Chondrocyte (in vitro differentiated cells): Measurements from ENCODE around the gene SRSF10. TPM values are rescaled to one million over a fixed set of nuclear protein-coding genes. Genes with fewer than 3 reads are reported as not detected.
A peak's percentile ranks its signal among the peaks of the same experiment; 100 is the strongest.

Source experiments
- DNase-seq: peaks from one replicate; pipeline ENCODE4 v3.0.0; 2021; ENCODE audit warnings: mixed read lengths, low spot score
- H3K27ac Mint-ChIP-seq: one replicate; pipeline ENCODE4 v1.8.0; 2021; ENCODE audit warnings: mild to moderate bottlenecking, moderate library complexity, mixed read lengths; ENCODE audit not compliant: unreplicated experiment
- H3K27me3 Mint-ChIP-seq: 2 replicates; pipeline ENCODE4 v1.8.0; 2021; ENCODE audit warnings: low read depth, mixed read lengths
- H3K36me3 Mint-ChIP-seq: 2 replicates; pipeline ENCODE4 v1.8.0; 2021; ENCODE audit warnings: low read depth, mixed read lengths
- H3K4me1 Mint-ChIP-seq: 2 replicates; pipeline ENCODE4 v1.8.0; 2021; ENCODE audit warnings: low read depth, mild to moderate bottlenecking, mixed read lengths
- H3K4me3 Mint-ChIP-seq: one replicate; pipeline ENCODE4 v1.8.0; 2021; ENCODE audit warnings: mild to moderate bottlenecking, moderate library complexity, mixed read lengths; ENCODE audit not compliant: unreplicated experiment
- H3K9me3 Mint-ChIP-seq: 2 replicates; pipeline ENCODE4 v1.8.0; 2021; ENCODE audit warnings: low read depth, mixed read lengths
- total RNA-seq: library from RNA; stranded (reverse); gene quantifications from 3 replicates; pipeline ENCODE4 v1.2.1, GENCODE V29; 2021
- TF ChIP-seq, protein P1 (sequence below): fragments of 200-600 bp; sonication (generic); IDR thresholded peaks from 2 replicates; pipeline ENCODE4 v1.5.0; 2021; ENCODE audit warnings: antibody characterized with exemption, mild to moderate bottlenecking, moderate library complexity

SRSF10 gene
- total RNA-seq, 1 donor from 2014 or later: 92.0 TPM

- H3K27me3 Mint-ChIP-seq: no peaks in the 10 kb centered on the region
Measured at GRCh38 chr1:23928789-23929188, 51.3 kb downstream of the SRSF10 start.

GRCh38 chr1:23927097-23927496, 53.0 kb downstream of the SRSF10 start:
- TF ChIP-seq, protein P1, sequence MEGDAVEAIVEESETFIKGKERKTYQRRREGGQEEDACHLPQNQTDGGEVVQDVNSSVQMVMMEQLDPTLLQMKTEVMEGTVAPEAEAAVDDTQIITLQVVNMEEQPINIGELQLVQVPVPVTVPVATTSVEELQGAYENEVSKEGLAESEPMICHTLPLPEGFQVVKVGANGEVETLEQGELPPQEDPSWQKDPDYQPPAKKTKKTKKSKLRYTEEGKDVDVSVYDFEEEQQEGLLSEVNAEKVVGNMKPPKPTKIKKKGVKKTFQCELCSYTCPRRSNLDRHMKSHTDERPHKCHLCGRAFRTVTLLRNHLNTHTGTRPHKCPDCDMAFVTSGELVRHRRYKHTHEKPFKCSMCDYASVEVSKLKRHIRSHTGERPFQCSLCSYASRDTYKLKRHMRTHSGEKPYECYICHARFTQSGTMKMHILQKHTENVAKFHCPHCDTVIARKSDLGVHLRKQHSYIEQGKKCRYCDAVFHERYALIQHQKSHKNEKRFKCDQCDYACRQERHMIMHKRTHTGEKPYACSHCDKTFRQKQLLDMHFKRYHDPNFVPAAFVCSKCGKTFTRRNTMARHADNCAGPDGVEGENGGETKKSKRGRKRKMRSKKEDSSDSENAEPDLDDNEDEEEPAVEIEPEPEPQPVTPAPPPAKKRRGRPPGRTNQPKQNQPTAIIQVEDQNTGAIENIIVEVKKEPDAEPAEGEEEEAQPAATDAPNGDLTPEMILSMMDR: no peak
- DNase-seq: peak; percentile 9
- H3K4me3 Mint-ChIP-seq: no peak overlapping the region
- H3K27ac Mint-ChIP-seq: no peak overlapping the region
- H3K9me3 Mint-ChIP-seq: no peaks in the 10 kb centered on the region
- H3K4me1 Mint-ChIP-seq: peaks cover 16% of the 10 kb centered on the region
- no peaks in the 10 kb centered on the region for H3K27me3 Mint-ChIP-seq
- no peaks in the 10 kb centered on the region for H3K36me3 Mint-ChIP-seq

More at GRCh38 chr1:23928789-23929188, 51.3 kb downstream of the SRSF10 start:
- TF ChIP-seq, protein P1: no peak
- Mint-ChIP-seq H3K4me3 (no peak overlapping the region), H3K9me3 (no peaks in the 10 kb centered on the region), H3K4me1 (peaks cover 16% of the 10 kb centered on the region), H3K36me3 (no peaks in the 10 kb centered on the region), H3K27ac (no peak overlapping the region)
- peak; percentile 5 for DNase-seq

GRCh38 chr1:23925279-23925678, 54.8 kb downstream of the SRSF10 start:
- Mint-ChIP-seq H3K27ac (no peak overlapping the region), H3K9me3 (no peaks in the 10 kb centered on the region), H3K4me3 (no peak overlapping the region), H3K4me1 (peaks cover 1% of the 10 kb centered on the region), H3K36me3 (no peaks in the 10 kb centered on the region), H3K27me3 (no peaks in the 10 kb centered on the region)
- DNase-seq: no peak
- TF ChIP-seq, protein P1: no peak

DNA sequence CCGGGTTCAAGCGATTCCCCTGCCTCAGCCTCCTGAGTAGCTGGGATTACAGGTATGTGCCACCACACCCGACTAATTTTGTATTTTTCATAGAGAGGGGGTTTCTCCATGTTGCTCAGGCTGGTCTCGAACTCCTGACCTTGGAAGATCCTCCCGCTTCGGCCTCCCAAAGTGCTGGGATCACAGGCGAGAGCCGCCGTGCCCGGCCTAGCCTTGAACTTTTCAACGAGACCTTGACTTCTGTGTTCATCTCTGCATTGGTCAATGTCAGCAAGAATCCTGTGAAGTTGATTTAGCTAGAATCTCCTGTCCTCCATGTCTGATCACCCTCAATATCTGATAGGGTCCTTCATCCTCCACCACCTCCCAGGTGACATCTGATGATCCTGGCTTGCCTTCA, 55.5 kb downstream of the SRSF10 start:
- no peak overlapping the region for H3K4me3 Mint-ChIP-seq
- H3K4me1 Mint-ChIP-seq: peaks cover 7% of the 10 kb centered on the region
- H3K27me3 Mint-ChIP-seq: no peaks in the 10 kb centered on the region
- TF ChIP-seq, protein P1: no peak
- no peak overlapping the region for H3K27ac Mint-ChIP-seq
- no peaks in the 10 kb centered on the region for H3K36me3 Mint-ChIP-seq
- no peak for DNase-seq
- no peaks in the 10 kb centered on the region for H3K9me3 Mint-ChIP-seq

DNA sequence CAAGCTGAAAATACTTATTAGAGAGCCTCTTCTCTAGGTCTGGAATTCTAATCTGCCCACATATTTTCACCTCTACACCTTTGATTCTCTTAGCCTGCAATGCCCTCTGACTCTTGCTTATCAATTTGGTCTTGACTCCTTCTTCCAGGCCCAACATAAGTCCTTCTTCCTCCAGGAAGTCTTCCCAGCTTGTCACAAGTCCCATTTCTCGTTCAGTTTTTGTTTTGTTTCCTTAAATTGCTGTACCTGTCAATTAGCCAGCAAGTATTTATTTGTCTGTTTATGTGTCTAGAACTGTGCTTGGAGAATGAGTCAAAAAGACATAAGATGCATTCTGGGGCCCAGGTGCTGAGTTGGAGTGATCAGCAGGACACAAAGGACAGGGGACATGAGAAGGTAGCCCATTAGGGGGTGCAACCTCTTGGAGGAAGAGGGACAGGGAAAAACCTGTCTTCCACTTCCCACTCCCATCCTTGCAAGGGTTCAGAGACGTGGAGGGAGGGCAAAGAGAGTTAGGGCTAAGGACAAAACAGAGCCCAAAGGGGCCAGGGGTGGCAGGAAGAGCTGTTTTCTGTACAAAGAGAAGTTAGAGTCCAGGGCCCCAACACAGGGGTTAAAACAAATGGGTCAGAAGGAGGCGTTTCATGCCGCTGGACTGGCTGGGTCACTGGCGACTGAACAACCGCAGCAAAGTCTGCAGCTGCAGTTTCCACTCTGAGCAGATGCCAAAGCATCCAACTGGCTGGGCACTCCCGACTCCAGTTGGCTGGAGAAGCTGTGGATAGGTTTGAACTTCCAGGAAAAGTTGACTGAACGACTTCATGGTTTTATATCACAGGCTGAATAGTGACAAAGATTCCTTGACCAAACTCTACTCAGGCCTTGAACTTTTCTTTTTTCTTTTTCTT, 56.3 kb downstream of the SRSF10 start:
- Mint-ChIP-seq H3K36me3 (no peaks in the 10 kb centered on the region), H3K9me3 (no peaks in the 10 kb centered on the region), H3K4me1 (peaks cover 7% of the 10 kb centered on the region), H3K4me3 (no peak overlapping the region), H3K27me3 (no peaks in the 10 kb centered on the region), H3K27ac (no peak overlapping the region)
- DNase-seq: no peak
- TF ChIP-seq, protein P1: no peak
